HEK293 (cell line): Measurements from ENCODE around the gene COL1A1.

Experiments used
- ZBTB17 ChIP-seq: fragments of 450-650 bp; formaldehyde crosslinking; IDR thresholded peaks from 2 replicates; pipeline ENCODE4 v1.5.1; 2016; ENCODE audit warnings: missing biosample characterization, missing genetic modification characterization
- ZBTB20 ChIP-seq: fragments of 450-650 bp; formaldehyde crosslinking; IDR thresholded peaks from 2 replicates; pipeline ENCODE4 v1.5.1; 2016; ENCODE audit warnings: missing biosample characterization, missing genetic modification characterization
- ZBTB21 ChIP-seq: fragments of 450-650 bp; formaldehyde crosslinking; IDR thresholded peaks from 2 replicates; pipeline ENCODE4 v1.5.1; 2017; ENCODE audit warnings: missing biosample characterization, missing genetic modification characterization
- ZFP41 ChIP-seq: fragments of 450-650 bp; formaldehyde crosslinking; IDR thresholded peaks from 2 replicates; pipeline ENCODE4 v1.5.1; 2016; ENCODE audit warnings: missing biosample characterization, missing genetic modification characterization, borderline replicate concordance
- ZFP69B ChIP-seq: fragments of 450-650 bp; formaldehyde crosslinking; IDR thresholded peaks from 2 replicates; pipeline ENCODE4 v1.5.1; 2016; ENCODE audit warnings: missing biosample characterization, missing genetic modification characterization
- ZNF214 ChIP-seq: fragments of 450-650 bp; formaldehyde crosslinking; IDR thresholded peaks from 2 replicates; pipeline ENCODE4 v1.5.1; 2017; ENCODE audit warnings: missing biosample characterization, mild to moderate bottlenecking, missing genetic modification characterization, borderline replicate concordance
- ZNF24 ChIP-seq: fragments of 450-650 bp; formaldehyde crosslinking; IDR thresholded peaks from 2 replicates; pipeline ENCODE4 v1.5.1; 2016; ENCODE audit warnings: missing biosample characterization, missing genetic modification characterization
- ZNF350 ChIP-seq: fragments of 450-650 bp; formaldehyde crosslinking; IDR thresholded peaks from 2 replicates; pipeline ENCODE4 v1.5.0; 2017; ENCODE audit warnings: missing biosample characterization, mild to moderate bottlenecking, missing genetic modification characterization
- ZNF394 ChIP-seq: fragments of 450-650 bp; formaldehyde crosslinking; IDR thresholded peaks from 2 replicates; pipeline ENCODE4 v1.5.1; 2016; ENCODE audit warnings: missing biosample characterization, missing genetic modification characterization, mild to moderate bottlenecking, moderate library complexity, borderline replicate concordance
- ZNF558 ChIP-seq: fragments of 450-650 bp; formaldehyde crosslinking; IDR thresholded peaks from 2 replicates; pipeline ENCODE4 v1.5.1; 2016; ENCODE audit warnings: missing biosample characterization, missing genetic modification characterization
- ZNF560 ChIP-seq: fragments of 450-650 bp; formaldehyde crosslinking; IDR thresholded peaks from 2 replicates; pipeline ENCODE4 v1.5.1; 2017; ENCODE audit warnings: missing biosample characterization, missing genetic modification characterization, borderline replicate concordance
- ZNF629 ChIP-seq: fragments of 450-650 bp; formaldehyde crosslinking; IDR thresholded peaks from 2 replicates; pipeline ENCODE4 v1.5.1; 2017; ENCODE audit warnings: missing biosample characterization, missing genetic modification characterization
- ZNF658 ChIP-seq: fragments of 450-650 bp; formaldehyde crosslinking; IDR thresholded peaks from 2 replicates; pipeline ENCODE4; 2016; ENCODE audit warnings: missing biosample characterization, missing genetic modification characterization
- ZNF76 ChIP-seq: fragments of 450-650 bp; formaldehyde crosslinking; IDR thresholded peaks from 2 replicates; pipeline ENCODE4; 2016; ENCODE audit warnings: low read depth, missing biosample characterization, missing genetic modification characterization, borderline replicate concordance
- ZSCAN30 ChIP-seq: fragments of 450-650 bp; IDR thresholded peaks from 2 replicates; pipeline ENCODE4 v1.5.1; 2018; ENCODE audit warnings: missing biosample characterization, mild to moderate bottlenecking, missing genetic modification characterization, moderate library complexity
- TF ChIP-seq, protein P1 (sequence below): fragments of 450-650 bp; formaldehyde crosslinking; IDR thresholded peaks from 2 replicates; pipeline ENCODE4 v1.5.1; 2016; ENCODE audit warnings: missing biosample characterization, missing genetic modification characterization
- TF ChIP-seq, protein P2 (sequence below): fragments of 450-650 bp; formaldehyde crosslinking; IDR thresholded peaks from 2 replicates; pipeline ENCODE4 v1.5.1; 2016; ENCODE audit warnings: missing biosample characterization, missing genetic modification characterization
- TF ChIP-seq, protein P3 (sequence below): fragments of 450-650 bp; formaldehyde crosslinking; IDR thresholded peaks from 2 replicates; pipeline ENCODE4 v1.5.1; 2016; ENCODE audit warnings: missing biosample characterization, missing genetic modification characterization
- TF ChIP-seq, protein P4 (sequence below): sonication (generic); formaldehyde crosslinking; IDR thresholded peaks from 2 replicates; pipeline ENCODE4 v1.8.1; 2022; ENCODE audit warnings: mild to moderate bottlenecking, moderate library complexity, missing genetic modification reagents
- TF ChIP-seq, protein P5 (sequence below): fragments of 450-650 bp; formaldehyde crosslinking; IDR thresholded peaks from 2 replicates; pipeline ENCODE4 v1.5.1; 2016; ENCODE audit warnings: missing biosample characterization, missing genetic modification characterization
- TF ChIP-seq, protein P6 (sequence below): fragments of 450-650 bp; formaldehyde crosslinking; IDR thresholded peaks from 2 replicates; pipeline ENCODE4 v1.5.1; 2017; ENCODE audit warnings: missing biosample characterization, mild to moderate bottlenecking, missing genetic modification characterization, moderate library complexity
- TF ChIP-seq, protein P7 (sequence below): fragments of 450-650 bp; formaldehyde crosslinking; conservative IDR thresholded peaks from 2 replicates; pipeline ENCODE4 v1.5.1; 2016; ENCODE audit warnings: low read depth, missing biosample characterization, missing genetic modification characterization
- TF ChIP-seq, protein P8 (sequence below): fragments of 450-650 bp; formaldehyde crosslinking; IDR thresholded peaks from 2 replicates; pipeline ENCODE4 v1.5.1; 2017; ENCODE audit warnings: missing biosample characterization, missing genetic modification characterization

Gene COL1A1

DNA sequence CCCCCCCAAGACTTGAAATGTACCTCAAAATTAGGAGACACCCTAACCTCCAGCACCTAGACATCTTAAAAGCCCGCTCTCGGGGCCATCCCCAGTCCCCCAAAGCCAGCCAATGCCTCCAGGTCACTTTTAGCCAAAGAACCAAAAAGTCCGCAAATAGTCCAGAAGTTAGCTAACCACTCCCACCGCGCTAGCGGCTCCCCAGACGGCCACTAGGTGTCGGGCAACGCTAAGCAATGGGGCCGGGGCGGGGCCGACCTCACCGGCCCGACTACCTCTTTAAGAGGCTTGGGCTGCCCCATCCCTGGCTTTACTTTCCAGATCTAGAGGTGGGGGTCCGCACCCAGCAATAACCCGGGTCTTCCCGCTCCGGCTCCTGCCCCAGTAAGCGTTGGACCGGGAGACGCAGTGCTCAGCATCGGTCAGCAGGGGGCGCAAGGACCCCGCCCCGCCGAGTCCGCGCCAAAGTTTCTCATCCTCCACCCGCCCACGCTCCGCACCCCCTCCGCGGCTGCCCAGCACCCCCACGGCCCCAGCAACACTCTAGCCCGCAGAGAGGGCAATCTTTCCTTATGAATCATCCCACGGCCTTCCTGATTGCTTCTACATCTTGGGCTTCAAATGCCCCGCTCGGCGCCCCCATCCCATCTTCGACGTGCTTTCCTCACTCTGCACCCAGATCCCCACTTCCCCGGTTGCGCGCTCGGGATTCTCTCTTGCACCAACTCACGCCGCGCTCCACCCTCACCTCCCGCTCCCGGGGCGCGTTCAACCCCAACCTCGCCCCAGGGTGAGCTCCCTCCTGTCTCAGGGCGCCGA, 765 bp downstream of the COL1A1 start (continued):
- TF ChIP-seq, protein P1, sequence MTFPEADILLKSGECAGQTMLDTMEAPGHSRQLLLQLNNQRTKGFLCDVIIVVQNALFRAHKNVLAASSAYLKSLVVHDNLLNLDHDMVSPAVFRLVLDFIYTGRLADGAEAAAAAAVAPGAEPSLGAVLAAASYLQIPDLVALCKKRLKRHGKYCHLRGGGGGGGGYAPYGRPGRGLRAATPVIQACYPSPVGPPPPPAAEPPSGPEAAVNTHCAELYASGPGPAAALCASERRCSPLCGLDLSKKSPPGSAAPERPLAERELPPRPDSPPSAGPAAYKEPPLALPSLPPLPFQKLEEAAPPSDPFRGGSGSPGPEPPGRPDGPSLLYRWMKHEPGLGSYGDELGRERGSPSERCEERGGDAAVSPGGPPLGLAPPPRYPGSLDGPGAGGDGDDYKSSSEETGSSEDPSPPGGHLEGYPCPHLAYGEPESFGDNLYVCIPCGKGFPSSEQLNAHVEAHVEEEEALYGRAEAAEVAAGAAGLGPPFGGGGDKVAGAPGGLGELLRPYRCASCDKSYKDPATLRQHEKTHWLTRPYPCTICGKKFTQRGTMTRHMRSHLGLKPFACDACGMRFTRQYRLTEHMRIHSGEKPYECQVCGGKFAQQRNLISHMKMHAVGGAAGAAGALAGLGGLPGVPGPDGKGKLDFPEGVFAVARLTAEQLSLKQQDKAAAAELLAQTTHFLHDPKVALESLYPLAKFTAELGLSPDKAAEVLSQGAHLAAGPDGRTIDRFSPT (tag by site-specific recombination): 0 out of 2 replicates have a peak, but pooled peaks have one; percentile 19
- peak; percentile 71 for TF ChIP-seq ZNF394 (tag by site-specific recombination)
- TF ChIP-seq ZBTB21 (tag by site-specific recombination): no peak
- TF ChIP-seq, protein P2, sequence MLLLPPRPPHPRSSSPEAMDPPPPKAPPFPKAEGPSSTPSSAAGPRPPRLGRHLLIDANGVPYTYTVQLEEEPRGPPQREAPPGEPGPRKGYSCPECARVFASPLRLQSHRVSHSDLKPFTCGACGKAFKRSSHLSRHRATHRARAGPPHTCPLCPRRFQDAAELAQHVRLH: no peak
- no peak for TF ChIP-seq ZNF214 (tag by site-specific recombination)
- TF ChIP-seq, protein P3, sequence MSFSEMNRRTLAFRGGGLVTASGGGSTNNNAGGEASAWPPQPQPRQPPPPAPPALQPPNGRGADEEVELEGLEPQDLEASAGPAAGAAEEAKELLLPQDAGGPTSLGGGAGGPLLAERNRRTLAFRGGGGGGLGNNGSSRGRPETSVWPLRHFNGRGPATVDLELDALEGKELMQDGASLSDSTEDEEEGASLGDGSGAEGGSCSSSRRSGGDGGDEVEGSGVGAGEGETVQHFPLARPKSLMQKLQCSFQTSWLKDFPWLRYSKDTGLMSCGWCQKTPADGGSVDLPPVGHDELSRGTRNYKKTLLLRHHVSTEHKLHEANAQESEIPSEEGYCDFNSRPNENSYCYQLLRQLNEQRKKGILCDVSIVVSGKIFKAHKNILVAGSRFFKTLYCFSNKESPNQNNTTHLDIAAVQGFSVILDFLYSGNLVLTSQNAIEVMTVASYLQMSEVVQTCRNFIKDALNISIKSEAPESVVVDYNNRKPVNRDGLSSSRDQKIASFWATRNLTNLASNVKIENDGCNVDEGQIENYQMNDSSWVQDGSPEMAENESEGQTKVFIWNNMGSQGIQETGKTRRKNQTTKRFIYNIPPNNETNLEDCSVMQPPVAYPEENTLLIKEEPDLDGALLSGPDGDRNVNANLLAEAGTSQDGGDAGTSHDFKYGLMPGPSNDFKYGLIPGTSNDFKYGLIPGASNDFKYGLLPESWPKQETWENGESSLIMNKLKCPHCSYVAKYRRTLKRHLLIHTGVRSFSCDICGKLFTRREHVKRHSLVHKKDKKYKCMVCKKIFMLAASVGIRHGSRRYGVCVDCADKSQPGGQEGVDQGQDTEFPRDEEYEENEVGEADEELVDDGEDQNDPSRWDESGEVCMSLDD: peak; percentile 95
- TF ChIP-seq ZNF658 (tag by site-specific recombination): no peak
- peak; percentile 83 for TF ChIP-seq ZFP69B (tag by site-specific recombination)
- peak; percentile 87 for TF ChIP-seq ZBTB17 (tag by site-specific recombination)
- TF ChIP-seq ZBTB20 (tag by site-specific recombination): peak; percentile 64
- 0 out of 2 replicates have a peak, but pooled peaks have one; percentile 52 for TF ChIP-seq ZNF24
- TF ChIP-seq, protein P4, sequence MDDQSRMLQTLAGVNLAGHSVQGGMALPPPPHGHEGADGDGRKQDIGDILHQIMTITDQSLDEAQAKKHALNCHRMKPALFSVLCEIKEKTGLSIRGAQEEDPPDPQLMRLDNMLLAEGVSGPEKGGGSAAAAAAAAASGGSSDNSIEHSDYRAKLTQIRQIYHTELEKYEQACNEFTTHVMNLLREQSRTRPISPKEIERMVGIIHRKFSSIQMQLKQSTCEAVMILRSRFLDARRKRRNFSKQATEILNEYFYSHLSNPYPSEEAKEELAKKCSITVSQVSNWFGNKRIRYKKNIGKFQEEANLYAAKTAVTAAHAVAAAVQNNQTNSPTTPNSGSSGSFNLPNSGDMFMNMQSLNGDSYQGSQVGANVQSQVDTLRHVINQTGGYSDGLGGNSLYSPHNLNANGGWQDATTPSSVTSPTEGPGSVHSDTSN (CRISPR knock-in tag): no peak
- peak; percentile 33; the same call in 1 of the 2 replicates for TF ChIP-seq ZNF76 (tag by site-specific recombination)
- no peak for TF ChIP-seq ZNF560
- TF ChIP-seq, protein P5, sequence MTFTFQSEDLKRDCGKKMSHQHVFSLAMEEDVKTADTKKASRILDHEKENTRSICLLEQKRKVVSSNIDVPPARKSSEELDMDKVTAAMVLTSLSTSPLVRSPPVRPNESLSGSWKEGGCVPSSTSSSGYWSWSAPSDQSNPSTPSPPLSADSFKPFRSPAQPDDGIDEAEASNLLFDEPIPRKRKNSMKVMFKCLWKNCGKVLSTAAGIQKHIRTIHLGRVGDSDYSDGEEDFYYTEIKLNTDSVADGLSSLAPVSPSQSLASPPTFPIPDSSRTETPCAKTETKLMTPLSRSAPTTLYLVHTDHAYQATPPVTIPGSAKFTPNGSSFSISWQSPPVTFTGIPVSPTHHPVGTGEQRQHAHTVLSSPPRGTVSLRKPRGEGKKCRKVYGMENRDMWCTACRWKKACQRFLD (tag by site-specific recombination): no peak
- TF ChIP-seq ZNF629 (tag by site-specific recombination): peak; percentile 71
- no peak for TF ChIP-seq ZFP41 (tag by site-specific recombination)
- TF ChIP-seq ZNF558 (tag by site-specific recombination): no peak
- TF ChIP-seq, protein P6, sequence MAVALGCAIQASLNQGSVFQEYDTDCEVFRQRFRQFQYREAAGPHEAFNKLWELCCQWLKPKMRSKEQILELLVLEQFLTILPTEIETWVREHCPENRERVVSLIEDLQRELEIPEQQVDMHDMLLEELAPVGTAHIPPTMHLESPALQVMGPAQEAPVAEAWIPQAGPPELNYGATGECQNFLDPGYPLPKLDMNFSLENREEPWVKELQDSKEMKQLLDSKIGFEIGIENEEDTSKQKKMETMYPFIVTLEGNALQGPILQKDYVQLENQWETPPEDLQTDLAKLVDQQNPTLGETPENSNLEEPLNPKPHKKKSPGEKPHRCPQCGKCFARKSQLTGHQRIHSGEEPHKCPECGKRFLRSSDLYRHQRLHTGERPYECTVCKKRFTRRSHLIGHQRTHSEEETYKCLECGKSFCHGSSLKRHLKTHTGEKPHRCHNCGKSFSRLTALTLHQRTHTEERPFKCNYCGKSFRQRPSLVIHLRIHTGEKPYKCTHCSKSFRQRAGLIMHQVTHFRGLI (tag by site-specific recombination): no peak
- TF ChIP-seq ZNF350: no peak
- TF ChIP-seq ZSCAN30 (tag by site-specific recombination): peak; percentile 70; the same call in 1 of the 2 replicates
- TF ChIP-seq, protein P7, sequence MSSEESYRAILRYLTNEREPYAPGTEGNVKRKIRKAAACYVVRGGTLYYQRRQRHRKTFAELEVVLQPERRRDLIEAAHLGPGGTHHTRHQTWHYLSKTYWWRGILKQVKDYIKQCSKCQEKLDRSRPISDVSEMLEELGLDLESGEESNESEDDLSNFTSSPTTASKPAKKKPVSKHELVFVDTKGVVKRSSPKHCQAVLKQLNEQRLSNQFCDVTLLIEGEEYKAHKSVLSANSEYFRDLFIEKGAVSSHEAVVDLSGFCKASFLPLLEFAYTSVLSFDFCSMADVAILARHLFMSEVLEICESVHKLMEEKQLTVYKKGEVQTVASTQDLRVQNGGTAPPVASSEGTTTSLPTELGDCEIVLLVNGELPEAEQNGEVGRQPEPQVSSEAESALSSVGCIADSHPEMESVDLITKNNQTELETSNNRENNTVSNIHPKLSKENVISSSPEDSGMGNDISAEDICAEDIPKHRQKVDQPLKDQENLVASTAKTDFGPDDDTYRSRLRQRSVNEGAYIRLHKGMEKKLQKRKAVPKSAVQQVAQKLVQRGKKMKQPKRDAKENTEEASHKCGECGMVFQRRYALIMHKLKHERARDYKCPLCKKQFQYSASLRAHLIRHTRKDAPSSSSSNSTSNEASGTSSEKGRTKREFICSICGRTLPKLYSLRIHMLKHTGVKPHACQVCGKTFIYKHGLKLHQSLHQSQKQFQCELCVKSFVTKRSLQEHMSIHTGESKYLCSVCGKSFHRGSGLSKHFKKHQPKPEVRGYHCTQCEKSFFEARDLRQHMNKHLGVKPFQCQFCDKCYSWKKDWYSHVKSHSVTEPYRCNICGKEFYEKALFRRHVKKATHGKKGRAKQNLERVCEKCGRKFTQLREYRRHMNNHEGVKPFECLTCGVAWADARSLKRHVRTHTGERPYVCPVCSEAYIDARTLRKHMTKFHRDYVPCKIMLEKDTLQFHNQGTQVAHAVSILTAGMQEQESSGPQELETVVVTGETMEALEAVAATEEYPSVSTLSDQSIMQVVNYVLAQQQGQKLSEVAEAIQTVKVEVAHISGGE (tag by site-specific recombination): no peak; the same call in 1 of the 2 replicates
- TF ChIP-seq, protein P8, sequence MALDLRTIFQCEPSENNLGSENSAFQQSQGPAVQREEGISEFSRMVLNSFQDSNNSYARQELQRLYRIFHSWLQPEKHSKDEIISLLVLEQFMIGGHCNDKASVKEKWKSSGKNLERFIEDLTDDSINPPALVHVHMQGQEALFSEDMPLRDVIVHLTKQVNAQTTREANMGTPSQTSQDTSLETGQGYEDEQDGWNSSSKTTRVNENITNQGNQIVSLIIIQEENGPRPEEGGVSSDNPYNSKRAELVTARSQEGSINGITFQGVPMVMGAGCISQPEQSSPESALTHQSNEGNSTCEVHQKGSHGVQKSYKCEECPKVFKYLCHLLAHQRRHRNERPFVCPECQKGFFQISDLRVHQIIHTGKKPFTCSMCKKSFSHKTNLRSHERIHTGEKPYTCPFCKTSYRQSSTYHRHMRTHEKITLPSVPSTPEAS (tag by site-specific recombination): peak; percentile 37; the same call in 1 of the 2 replicates
